NCI-H146 treated with DMSO at 0.1 percent for 48 hours (cell line): Measurements from ENCODE around the gene SPTBN1.
A peak's percentile ranks its signal among the peaks of the same experiment; 100 is the strongest.

Experiments used
- DNase-seq: peaks from one replicate; lab custom pipeline; 2025; ENCODE audit not compliant: unreplicated experiment; lab: John Stamatoyannopoulos, UW

SPTBN1 gene

GRCh38 chr2:54570925-54571694 is 115.0 kb downstream of the SPTBN1 start:
- peak; percentile 22 for DNase-seq

DNA sequence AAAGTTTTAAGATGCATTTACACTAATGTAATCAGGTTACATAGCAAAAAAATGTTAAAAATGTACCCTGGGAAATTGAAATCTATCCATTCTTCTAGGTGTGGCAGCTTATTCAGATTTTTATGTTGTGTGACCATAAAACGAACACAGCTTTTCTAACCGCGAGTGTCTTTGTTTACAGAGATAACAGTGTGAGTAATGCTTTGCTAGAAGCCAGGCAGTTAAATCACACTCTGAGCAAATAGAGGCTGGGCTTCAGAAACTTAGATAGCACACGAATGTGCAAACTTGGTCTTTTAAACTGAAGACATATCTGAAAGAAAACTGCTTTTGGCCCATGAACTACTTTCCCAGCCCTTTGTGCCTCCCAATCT is 116.1 kb downstream of the SPTBN1 start:
- peak; percentile 57 for DNase-seq

GRCh38 chr2:54572636-54573536 is 116.8 kb downstream of the SPTBN1 start:
- DNase-seq, result no peak

DNA sequence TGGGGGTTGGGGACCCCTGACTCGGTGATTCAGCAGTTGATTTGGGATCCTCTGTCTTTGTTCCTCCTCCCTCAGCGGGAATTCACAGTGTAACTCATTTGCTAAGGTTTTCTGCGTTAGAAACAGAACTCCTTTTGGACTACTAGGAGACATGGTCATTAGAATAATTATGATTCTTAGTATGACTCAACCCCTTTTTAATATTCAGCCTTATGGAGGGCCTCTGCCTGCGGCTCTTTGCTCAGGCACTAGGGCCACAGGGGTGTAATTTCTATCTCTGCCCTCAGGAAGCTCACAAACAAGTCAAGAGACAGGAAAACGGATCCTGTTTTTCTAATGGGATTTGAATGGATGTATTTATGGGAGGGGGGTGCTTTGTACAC is 117.4 kb downstream of the SPTBN1 start:
- peak; percentile 72 for DNase-seq

DNA sequence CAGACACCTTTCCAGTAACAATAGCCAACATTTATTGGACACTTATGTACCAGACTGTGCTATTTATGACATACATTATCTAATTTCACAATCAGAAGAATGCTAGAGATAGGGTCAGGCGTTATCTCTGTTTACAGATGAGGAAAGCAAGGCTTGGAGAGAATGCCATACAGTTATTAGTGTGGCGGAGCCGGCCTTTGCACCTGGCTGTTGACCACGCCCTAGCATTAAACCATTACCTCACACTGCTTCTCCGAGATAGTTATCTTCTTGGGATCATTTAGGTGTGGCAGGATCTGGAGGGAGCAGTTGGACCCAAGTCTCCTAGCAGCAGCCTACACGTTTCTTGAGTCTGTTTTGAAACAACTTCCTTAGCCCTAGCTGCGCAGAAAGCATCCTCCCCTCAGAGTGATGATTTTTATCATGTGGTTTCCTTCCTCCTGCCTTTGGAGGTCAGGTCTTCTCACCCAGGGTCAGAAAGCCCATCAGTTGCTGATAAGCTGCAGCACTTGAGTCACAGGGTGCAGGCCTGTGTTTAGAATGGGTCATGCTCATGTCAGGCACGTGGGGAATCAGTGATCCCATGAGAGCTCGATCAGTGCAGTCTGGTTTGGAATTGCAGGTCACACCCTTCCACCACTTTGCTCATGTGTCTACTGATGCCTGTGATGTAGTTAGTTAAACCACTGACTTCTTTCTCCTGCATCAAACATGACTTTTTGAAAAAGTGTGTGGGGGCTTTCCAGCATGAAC is 118.2 kb downstream of the SPTBN1 start:
- DNase-seq, result peak; percentile 94

GRCh38 chr2:54574860-54575247 is 118.7 kb downstream of the SPTBN1 start:
- no peak for DNase-seq

DNA sequence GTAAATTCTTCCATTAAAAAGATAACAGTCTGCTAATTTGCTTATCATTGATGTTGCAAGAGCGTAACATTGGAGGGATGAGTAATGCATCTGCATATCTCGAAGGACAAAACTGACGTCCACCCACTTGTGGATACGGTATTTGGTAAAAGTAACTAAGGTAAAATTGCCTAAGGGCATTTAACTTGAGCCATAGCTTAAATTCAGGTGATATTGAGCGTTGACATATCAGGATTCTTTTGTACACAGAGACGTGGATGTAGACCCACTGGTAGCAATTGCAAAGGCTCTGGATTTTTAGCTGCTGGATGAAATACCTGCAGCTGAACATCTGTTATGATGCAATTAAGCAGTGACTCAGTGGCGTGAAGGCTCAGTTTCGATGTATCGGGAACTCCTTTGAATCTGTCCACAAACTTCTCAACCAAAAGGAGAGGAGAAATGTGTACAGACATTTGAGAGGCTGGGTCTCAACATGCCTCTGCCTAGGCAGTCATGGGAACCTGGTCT is 119.3 kb downstream of the SPTBN1 start:
- DNase-seq, result no peak

DNA sequence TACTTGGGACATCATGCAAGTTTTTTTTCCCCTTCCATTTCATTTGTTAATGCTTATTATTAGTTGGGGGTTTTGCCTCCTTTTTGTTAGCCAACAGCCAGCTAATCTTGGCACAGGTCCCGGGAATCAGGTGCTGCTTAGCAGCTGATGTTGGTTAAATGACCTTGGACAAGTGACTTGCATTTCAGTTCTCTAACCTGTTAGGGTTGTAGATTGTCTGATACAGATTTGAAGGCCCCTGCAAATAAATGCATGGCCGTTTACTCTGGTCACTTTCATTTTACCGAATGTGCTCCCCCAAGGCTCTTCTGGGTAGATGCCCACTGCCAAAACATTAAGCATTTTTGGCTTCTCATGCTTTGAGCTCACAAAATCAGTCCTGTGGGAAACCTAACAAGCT is 120.9 kb downstream of the SPTBN1 start:
- DNase-seq, result peak; percentile 61

GRCh38 chr2:54577944-54578647 is 122.0 kb downstream of the SPTBN1 start:
- DNase-seq, result peak; percentile 70

DNA sequence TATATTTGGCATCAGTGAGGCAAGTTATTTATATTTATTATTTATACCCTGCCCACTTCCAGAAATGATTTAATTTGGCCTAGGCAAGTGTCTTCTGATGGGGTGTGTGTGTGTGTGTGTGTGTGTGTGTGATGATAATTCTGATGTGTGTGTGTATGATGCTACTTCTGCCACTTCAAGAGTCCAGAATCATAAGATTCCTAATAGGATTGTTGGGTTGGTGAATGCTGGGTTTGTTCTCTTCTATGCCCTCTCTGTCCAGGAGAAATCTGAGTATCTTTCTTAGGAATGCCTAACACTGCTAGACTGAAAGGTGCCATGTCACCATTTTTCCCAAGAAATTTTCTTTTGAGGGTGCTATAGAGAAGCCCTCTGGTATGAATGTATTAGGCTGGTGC is 122.5 kb downstream of the SPTBN1 start:
- DNase-seq, result no peak

GRCh38 chr2:54579061-54579681 is 123.0 kb downstream of the SPTBN1 start:
- DNase-seq, result no peak

DNA sequence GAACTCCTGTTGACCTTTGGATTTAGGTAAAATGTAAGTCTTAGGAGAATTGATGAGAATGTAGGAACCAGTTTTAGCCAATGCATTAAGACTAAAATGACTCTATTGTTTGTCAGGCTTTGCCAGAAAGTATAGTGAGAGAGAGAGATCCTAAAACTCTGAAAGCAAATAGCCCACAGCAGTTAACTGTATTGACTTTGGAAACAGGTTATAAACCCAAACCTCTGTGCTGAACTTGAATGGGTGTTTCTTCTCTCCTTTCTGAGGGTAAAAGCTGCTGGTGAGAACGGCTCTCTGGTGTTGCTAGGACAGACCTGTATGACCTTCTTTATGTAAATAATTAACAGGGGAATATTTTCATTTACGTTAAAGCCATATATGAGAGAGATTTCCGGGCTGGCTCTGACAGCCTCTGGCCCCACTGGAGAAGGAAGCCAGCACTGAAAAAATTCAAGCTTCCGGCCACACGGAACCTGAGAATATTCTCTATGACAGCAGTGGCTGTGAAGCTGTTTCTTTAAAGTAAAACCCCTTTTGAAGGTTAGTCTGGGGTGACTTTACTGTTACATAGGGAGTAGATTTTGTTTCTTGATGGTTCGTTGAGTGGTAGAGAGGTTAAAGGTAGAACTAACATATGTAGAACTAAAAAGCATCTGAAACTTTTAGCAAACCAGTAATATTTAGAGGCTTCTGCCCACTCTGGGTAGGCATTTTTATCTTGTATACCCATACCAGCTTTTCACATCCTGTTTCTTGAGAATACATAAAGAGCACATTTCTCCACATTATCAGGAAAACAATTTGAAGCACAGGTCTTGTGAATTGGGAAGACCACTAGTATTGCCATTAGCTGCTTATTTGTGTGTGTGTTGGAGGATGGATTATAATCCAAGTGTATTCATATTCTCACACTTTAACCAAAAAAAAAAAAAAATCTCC is 123.8 kb downstream of the SPTBN1 start:
- DNase-seq, result no peak

GRCh38 chr2:54581326-54582039 is 125.4 kb downstream of the SPTBN1 start:
- DNase-seq, result no peak

DNA sequence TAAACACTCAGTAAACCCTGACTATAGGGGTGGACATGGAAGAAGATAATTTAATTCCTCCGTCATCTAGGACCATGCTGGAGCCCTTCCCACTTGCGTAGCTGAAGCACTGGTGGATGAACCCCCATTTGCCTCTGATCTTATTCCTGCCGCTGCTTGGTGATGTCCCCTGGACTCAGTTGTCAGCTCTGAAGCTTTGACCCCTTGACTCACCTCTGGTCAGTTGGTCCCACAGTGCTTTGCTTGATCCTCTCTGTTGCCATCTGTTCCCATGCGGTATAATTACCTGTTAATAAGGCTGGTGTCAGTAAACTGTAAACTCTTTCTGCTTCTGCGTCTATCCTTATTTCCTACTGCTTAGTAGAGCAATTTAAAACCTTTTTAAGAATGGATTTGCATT is 126.9 kb downstream of the SPTBN1 start:
- no peak for DNase-seq

DNA sequence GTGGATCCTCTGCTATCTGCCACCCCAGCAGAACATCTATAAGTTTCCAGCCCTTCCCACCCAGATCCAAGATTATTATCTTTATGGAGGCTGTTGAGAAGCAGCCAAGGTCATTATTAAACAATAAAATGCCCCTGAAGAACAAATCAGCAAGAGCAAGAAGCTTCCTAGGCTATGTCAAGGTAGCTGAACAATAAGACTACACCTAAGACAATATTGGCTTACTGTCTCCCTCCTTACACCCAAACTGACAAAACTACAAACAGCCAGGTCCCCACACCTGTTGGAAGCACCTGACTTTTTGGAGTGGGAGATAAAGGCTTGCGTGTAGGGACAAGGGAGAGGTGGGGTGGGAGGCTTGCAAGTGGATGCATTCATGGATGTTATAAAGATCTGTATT is 128.5 kb downstream of the SPTBN1 start:
- no peak for DNase-seq

GRCh38 chr2:54585136-54585733 is 129.1 kb downstream of the SPTBN1 start:
- DNase-seq, result no peak

DNA sequence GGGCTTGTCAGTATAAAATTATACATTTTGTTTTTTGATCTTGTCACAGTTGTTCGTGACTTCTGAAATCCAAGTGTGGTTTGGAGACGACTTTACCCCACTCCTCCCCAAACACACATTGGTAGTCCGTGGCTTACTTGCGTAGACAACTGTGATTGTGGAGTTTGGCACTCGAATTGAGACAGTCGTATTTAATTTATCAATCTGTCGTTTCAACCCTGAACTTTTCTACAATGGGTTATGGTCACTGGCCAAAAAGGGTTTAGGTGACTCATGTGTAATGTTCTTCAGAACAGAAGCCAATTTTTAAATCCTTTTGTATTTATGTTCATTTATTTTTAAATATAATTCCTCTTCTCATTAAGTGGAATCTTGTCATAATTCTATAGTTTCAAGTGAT is 129.9 kb downstream of the SPTBN1 start:
- DNase-seq, result no peak

DNA sequence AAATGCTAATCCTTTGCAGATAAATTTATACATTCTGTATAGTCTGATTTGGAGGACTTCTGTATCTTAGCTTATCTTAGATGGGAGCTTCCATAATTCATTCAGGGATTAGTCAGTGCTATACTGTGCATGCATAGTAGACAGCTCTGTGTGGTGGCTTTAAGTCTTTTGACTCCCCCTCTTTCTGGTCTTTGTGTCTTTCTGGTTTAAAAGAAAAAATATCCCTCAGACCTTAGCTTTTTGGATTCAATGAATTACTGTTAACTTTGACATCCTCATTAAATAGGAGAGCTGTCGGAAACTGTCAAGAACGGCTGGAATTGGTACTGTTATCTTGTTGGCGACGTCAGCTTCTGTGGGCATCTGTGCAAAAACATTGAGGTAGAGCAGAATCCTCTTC is 130.4 kb downstream of the SPTBN1 start:
- DNase-seq, result no peak
